Bronchial epithelial cell (primary cell): Measurements from ENCODE around the gene NAB2. TPM values are rescaled to one million over a fixed set of nuclear protein-coding genes. Genes with fewer than 3 reads are reported as not detected.

Source experiments
- DNase-seq: peaks from one replicate; pipeline ENCODE4 v3.0.0-alpha.2; 2010; ENCODE audit warnings: low read depth
- FAIRE-seq: peaks from 2 replicates; lab custom pipeline; 2011; peaks lifted over from hg19 to GRCh38; lab: Jason Lieb, UNC
- H3K27me3 ChIP-seq: 2 replicates; pipeline ENCODE4 v1.5.1; 2011; ENCODE audit warnings: low read length; ENCODE audit not compliant: control insufficient read depth, insufficient read depth
- H3K36me3 ChIP-seq: 2 replicates; pipeline ENCODE4 v1.5.1; 2011; ENCODE audit warnings: low read length; ENCODE audit not compliant: control insufficient read depth, insufficient read depth
- H3K4me3 ChIP-seq: 2 replicates; pipeline ENCODE4 v1.5.1; 2011; ENCODE audit warnings: mild to moderate bottlenecking, low read depth, low read length, control low read depth
- total RNA-seq: library from RNA; depleted of rRNA; stranded (reverse); fragments of >200 nt; gene quantifications from 2 replicates; pipeline ENCODE4 v1.2.1, GENCODE V29; 2014
- TF ChIP-seq, protein P1 (sequence below): IDR thresholded peaks from 2 replicates; pipeline ENCODE4 v1.5.1; 2011; ENCODE audit warnings: mild to moderate bottlenecking, moderate library complexity, low read length, control low read depth, inconsistent platforms; ENCODE audit not compliant: insufficient read depth, severe bottlenecking

The NAB2 gene
- total RNA-seq, 1 donor from 2014 or later, result 40.5 TPM

DNA sequence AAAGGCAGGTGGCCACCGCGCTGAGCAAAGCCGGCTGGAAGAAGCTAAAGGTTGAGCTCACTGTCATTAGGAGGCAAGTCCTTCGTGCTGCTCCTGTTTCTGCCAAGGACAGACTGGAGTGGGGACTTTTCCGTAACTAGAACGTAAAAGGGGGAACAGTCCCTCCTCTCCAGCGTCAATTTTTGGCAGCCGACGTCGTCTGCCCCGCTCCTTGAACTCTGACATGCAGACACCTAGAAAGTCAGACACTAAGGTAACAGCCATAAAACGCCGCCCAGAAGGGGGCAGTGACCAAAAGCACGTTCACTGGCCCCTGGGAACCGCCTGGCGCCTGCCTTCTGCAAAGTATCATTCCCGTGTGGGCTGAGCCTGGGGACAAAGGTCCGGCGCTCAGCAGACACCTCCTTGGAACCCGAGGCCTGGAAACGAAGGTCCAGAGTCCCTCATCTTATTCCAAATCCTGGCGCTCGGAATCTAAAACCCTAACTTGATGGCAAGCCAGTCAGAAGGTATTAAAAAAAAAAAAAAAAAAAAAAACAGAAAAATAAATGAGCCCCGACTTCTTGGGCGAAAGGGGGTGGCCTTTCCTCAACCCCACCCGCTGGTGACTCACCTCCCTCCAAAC lies 38.3 kb downstream of the NAB2 start:
- peak overlapping the region; percentile 58 for H3K4me3 ChIP-seq
- DNase-seq (peak; percentile 58), FAIRE-seq (no peak)
- no peaks in the 10 kb centered on the region for H3K27me3 ChIP-seq
- H3K36me3 ChIP-seq, result no peaks in the 10 kb centered on the region
- TF ChIP-seq, protein P1, sequence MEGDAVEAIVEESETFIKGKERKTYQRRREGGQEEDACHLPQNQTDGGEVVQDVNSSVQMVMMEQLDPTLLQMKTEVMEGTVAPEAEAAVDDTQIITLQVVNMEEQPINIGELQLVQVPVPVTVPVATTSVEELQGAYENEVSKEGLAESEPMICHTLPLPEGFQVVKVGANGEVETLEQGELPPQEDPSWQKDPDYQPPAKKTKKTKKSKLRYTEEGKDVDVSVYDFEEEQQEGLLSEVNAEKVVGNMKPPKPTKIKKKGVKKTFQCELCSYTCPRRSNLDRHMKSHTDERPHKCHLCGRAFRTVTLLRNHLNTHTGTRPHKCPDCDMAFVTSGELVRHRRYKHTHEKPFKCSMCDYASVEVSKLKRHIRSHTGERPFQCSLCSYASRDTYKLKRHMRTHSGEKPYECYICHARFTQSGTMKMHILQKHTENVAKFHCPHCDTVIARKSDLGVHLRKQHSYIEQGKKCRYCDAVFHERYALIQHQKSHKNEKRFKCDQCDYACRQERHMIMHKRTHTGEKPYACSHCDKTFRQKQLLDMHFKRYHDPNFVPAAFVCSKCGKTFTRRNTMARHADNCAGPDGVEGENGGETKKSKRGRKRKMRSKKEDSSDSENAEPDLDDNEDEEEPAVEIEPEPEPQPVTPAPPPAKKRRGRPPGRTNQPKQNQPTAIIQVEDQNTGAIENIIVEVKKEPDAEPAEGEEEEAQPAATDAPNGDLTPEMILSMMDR, result peak; percentile 33

DNA sequence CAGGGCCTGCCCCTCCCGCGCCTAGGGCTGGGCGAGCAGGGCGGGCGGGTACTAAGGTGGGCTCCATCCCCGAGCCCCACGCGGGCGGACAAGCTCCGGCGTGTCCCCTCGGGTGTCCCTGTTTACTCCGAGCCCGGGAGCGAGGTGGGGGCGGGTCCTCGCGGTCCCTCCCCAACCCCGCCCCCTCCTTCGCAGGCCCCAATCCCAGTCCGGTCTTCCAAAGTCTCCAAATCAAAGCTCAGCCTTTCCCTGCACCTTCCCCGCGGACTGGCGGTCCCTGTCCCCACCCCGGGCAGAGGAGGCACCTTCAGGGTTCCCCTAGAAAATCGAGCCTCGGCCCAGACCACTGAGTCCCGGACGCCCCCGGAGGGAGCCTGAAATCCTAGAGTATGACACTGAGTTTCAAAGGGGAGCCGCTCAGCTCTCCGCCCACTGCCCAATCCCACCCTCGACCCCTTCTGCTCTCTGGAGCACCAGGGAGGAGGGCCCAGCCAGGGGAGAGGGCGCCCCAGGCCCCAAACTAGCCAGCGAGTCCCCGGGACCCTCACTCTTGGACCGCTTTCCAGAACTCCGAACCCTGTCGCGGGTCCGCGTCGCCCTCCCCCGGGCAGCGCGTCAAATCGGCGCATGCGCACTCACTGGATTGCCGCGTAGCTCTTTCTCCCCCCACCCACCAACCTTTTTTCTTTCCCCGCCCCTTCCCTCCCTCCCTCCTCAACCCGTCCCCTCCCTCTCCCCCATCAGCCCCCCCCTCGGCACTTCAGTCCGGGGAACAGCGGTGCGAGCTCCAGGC lies 39.0 kb downstream of the NAB2 start, which contains the start of gene LRP1:
LRP1 (plus strand) TSS at position 758 of the 793 bp plus-strand sequence. CDS start 482 bp downstream, outside the sequence.
- H3K36me3 ChIP-seq, result no peaks in the 10 kb centered on the region
- FAIRE-seq (no peak), DNase-seq (peak; percentile 80)
- H3K4me3 ChIP-seq, result peak within 1 kb of the TSS; percentile 58
- TF ChIP-seq, protein P1, result no peak
- no peaks in the 10 kb centered on the region for H3K27me3 ChIP-seq

DNA sequence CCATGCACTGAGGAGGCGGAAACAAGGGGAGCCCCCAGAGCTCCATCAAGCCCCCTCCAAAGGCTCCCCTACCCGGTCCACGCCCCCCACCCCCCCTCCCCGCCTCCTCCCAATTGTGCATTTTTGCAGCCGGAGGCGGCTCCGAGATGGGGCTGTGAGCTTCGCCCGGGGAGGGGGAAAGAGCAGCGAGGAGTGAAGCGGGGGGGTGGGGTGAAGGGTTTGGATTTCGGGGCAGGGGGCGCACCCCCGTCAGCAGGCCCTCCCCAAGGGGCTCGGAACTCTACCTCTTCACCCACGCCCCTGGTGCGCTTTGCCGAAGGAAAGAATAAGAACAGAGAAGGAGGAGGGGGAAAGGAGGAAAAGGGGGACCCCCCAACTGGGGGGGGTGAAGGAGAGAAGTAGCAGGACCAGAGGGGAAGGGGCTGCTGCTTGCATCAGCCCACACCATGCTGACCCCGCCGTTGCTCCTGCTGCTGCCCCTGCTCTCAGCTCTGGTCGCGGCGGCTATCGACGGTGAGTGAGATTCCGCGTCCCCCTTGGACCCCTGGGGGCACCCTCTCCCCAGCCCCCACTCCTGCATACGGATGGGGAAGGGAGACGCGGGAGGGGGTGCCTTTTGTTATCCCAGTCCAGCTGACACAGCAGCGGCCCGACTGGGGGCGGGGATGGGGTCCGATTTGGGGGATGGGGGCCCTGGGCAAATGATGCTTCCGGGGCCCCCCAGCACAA lies 39.8 kb downstream of the NAB2 start:
- FAIRE-seq, result no peak
- Histone ChIP-seq H3K4me3 (peak overlapping the region; percentile 58), H3K27me3 (no peaks in the 10 kb centered on the region), H3K36me3 (no peaks in the 10 kb centered on the region)
- DNase-seq, result no peak
- TF ChIP-seq, protein P1, result no peak

DNA sequence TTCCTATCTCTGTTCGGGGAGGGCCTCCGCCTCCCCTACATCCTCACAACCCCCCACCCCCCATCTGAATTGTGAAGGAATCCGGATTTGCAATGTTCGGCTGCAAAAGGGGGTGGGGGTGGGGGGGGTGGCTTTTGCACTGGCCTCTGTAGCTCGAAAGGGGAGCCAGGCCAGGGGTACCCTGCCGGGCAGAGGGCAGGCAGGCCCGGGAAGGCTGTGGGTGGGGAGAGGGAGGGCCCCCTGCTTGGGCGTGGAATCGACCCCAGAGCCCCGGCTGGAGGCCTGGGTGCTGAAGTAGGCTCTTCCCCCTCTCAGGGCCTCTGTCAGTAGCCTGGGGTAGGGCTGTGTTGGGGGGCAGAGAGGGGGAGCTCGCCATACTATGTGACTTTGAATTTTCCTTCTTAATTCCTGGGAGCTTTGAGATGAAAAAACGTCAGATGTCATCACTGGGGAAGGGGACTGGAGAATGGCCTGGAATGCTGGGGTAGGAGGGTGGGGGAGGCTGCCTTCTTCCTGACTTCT lies 40.5 kb downstream of the NAB2 start:
- TF ChIP-seq, protein P1, result no peak
- no peaks in the 10 kb centered on the region for H3K27me3 ChIP-seq
- FAIRE-seq, result no peak
- no peaks in the 10 kb centered on the region for H3K36me3 ChIP-seq
- H3K4me3 ChIP-seq, result peak overlapping the region; percentile 58
- no peak for DNase-seq

DNA sequence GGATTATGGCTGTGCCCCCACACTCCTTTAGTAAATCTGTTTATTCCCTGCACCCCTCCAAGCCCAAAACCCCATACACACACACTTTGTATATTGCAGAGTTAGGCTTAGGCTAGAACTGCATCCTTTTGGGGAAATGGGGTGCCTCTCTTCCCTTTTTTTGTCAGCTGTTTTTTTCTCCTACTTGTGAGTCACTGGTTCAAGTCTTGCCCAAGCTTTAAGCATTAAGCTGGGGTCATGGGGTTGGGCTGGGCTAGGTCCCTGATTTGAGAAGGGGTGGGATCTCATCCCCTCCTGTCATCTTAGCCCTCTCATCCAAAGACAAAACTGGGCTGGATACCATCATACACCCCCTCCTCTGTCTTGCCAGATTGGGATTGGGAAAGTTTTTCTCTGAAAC lies 41.0 kb downstream of the NAB2 start:
- TF ChIP-seq, protein P1, result no peak
- DNase-seq (peak; percentile 49), FAIRE-seq (no peak)
- peak overlapping the region; percentile 58 for H3K4me3 ChIP-seq
- no peaks in the 10 kb centered on the region for H3K36me3 ChIP-seq
- no peaks in the 10 kb centered on the region for H3K27me3 ChIP-seq
